ENCODE data around the gene CDC27. TPM values are rescaled to one million over a fixed set of nuclear protein-coding genes. Genes with fewer than 3 reads are reported as not detected.

Gene CDC27
- total RNA-seq, 1 donor from 2014 or later: 72.1 TPM

DNA sequence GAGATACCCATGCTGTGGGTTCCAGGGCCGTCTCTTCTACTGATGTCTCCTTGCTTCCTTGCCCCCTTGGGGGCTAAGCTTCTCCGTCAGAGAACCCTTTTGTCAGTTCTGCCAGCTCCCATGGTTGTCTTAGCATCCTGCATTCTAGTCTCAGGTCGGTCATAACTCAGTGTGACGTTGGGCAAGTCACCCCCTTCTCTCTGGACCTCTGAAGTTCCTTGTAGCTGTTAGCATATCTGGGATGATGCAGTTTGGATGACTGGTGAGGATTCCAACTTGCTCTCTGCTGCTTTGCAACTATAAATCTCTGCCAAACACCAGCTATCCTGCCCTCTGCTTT, 11.2 kb upstream of the CDC27 start:
- H3K27me3 ChIP-seq: no peaks in the 10 kb centered on the region
- H3K36me3 ChIP-seq: no peaks in the 10 kb centered on the region
- H3K9me3 ChIP-seq: no peaks in the 10 kb centered on the region
- H3K27ac ChIP-seq: peak overlapping the region; percentile 34
- TF ChIP-seq CTCF (IDR thresholded peaks at IDR 0.05): no peak
- peaks cover 18% of the 10 kb centered on the region for H3K4me1 ChIP-seq
- intact Hi-C loops (cut with DNase I): no loop called here
- ATAC-seq: peak; percentile 8
- no peak for DNase-seq
- no peak overlapping the region for H3K4me3 ChIP-seq

GRCh38 chr17:47199627-47200324, 10.7 kb upstream of the CDC27 start:
- Histone ChIP-seq H3K4me3 (no peak overlapping the region), H3K36me3 (no peaks in the 10 kb centered on the region), H3K27me3 (no peaks in the 10 kb centered on the region), H3K4me1 (peaks cover 12% of the 10 kb centered on the region), H3K9me3 (no peaks in the 10 kb centered on the region), H3K27ac (peak overlapping the region; percentile 34)
- DNase-seq (no peak), ATAC-seq (peak; percentile 79)
- intact Hi-C loops (cut with DNase I): no loop called here
- no peak for TF ChIP-seq CTCF (IDR thresholded peaks at IDR 0.05)

DNA sequence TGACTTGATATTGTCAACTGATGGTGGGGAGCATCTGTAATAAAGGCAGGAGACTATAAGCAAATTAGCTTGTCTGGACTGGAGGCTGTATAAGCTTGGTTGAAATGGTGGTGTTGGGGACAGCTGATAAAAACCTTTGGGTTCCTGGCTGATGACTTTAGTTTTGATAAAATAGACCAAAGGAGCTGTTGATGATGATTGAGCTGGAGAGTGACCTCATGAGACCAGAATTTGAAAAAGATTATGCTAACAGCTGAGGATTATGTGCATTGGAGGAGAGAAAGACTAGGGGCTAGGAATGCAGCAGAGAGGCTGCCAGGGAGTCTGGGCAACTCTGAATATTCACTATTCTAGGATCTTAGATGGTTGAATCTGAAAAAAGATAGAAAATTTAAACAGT, 8.7 kb upstream of the CDC27 start:
- Histone ChIP-seq H3K9me3 (no peaks in the 10 kb centered on the region), H3K36me3 (no peaks in the 10 kb centered on the region), H3K4me3 (no peak overlapping the region), H3K27me3 (no peaks in the 10 kb centered on the region), H3K4me1 (no peaks in the 10 kb centered on the region), H3K27ac (no peak overlapping the region)
- intact Hi-C loops (cut with DNase I): no loop called here
- no peak for ATAC-seq
- no peak for TF ChIP-seq CTCF (IDR thresholded peaks at IDR 0.05)
- no peak for DNase-seq

DNA sequence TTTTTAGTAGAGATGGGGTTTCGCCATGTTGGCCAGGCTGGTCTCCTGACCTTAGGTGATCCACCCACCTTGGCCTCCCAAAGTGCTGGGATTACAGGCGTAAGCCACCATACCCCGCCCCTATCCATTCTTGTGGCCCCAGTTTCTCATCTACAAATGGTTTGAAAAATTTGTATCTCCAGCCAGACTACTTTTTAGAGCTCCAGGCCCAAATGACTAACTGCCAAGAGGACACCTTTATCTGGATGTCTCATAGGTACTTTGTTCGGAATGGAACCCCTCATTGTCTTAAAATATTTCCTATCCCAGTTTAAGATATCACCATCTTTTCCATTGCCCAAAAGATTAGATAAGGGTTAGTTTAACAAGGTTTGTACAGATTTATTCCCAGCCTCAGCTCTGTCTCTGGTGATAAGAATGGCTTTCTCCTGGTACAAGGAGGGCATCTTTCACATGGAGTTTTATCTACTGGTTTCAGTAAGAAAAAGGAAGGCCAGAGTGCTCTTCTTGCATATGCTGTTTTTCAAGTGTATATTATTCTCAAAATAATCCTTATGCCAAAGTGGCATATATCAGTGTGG, 4.9 kb upstream of the CDC27 start:
- H3K4me1 ChIP-seq: no peaks in the 10 kb centered on the region
- no peak for ATAC-seq
- H3K36me3 ChIP-seq: no peaks in the 10 kb centered on the region
- intact Hi-C loops (cut with DNase I): no loop called here
- no peaks in the 10 kb centered on the region for H3K9me3 ChIP-seq
- no peak overlapping the region for H3K4me3 ChIP-seq
- no peak overlapping the region for H3K27ac ChIP-seq
- no peak for DNase-seq
- no peak for TF ChIP-seq CTCF (IDR thresholded peaks at IDR 0.05)
- no peaks in the 10 kb centered on the region for H3K27me3 ChIP-seq

GRCh38 chr17:47192554-47192953, 3.5 kb upstream of the CDC27 start:
- TF ChIP-seq CTCF (IDR thresholded peaks at IDR 0.05): no peak
- peaks cover 4% of the 10 kb centered on the region for H3K4me1 ChIP-seq
- H3K9me3 ChIP-seq: no peaks in the 10 kb centered on the region
- no peak overlapping the region for H3K27ac ChIP-seq
- H3K27me3 ChIP-seq: no peaks in the 10 kb centered on the region
- H3K4me3 ChIP-seq: no peak overlapping the region
- H3K36me3 ChIP-seq: no peaks in the 10 kb centered on the region
- DNase-seq: no peak
- intact Hi-C loops (cut with DNase I): no loop called here
- no peak for ATAC-seq

All from upper lobe of right lung (tissue), 1 donor.